Mucosa of rectum (tissue), 2 donors: ENCODE data around the gene PLEKHN1.
A peak's percentile ranks its signal among the peaks of the same experiment; 100 is the strongest.

Experiments
- H3K27ac ChIP-seq, 2 donors: one replicate each; pipeline ENCODE4 v1.7.0; 2013; ENCODE audit warnings: inconsistent platforms in 2 of 2, low read depth in 2 of 2, low read length in 2 of 2
- H3K27me3 ChIP-seq, 2 donors: one replicate each; pipeline ENCODE4 v1.7.0; 2013; ENCODE audit warnings: low read length in 2 of 2; ENCODE audit not compliant: control insufficient read depth in 2 of 2, insufficient read depth in 2 of 2
- H3K36me3 ChIP-seq, 2 donors: one replicate each; pipeline ENCODE4 v1.7.0; 2013; ENCODE audit warnings: low read length in 2 of 2; ENCODE audit not compliant: control insufficient read depth in 2 of 2, insufficient read depth in 2 of 2
- H3K4me1 ChIP-seq, 2 donors: one replicate each; pipeline ENCODE4 v1.7.0; 2013; ENCODE audit warnings: low read length in 2 of 2, mild to moderate bottlenecking in 1 of 2; ENCODE audit not compliant: control insufficient read depth in 2 of 2, insufficient read depth in 2 of 2
- H3K4me3 ChIP-seq, 2 donors: one replicate each; pipeline ENCODE4 v1.7.0; 2013; ENCODE audit warnings: low read length in 2 of 2
- H3K9ac ChIP-seq, 2 donors: one replicate each; pipeline ENCODE4 v1.7.0; 2013; ENCODE audit warnings: low read length in 2 of 2, low read depth in 1 of 2, mild to moderate bottlenecking in 1 of 2
- H3K9me3 ChIP-seq, 2 donors: one replicate each; pipeline ENCODE4 v1.7.0; 2013; ENCODE audit warnings: low read length in 2 of 2; ENCODE audit not compliant: control insufficient read depth in 2 of 2
- donor health status: healthy.
- donor health status: Normal muscosa, but diverticular disease.

PLEKHN1 gene

DNA sequence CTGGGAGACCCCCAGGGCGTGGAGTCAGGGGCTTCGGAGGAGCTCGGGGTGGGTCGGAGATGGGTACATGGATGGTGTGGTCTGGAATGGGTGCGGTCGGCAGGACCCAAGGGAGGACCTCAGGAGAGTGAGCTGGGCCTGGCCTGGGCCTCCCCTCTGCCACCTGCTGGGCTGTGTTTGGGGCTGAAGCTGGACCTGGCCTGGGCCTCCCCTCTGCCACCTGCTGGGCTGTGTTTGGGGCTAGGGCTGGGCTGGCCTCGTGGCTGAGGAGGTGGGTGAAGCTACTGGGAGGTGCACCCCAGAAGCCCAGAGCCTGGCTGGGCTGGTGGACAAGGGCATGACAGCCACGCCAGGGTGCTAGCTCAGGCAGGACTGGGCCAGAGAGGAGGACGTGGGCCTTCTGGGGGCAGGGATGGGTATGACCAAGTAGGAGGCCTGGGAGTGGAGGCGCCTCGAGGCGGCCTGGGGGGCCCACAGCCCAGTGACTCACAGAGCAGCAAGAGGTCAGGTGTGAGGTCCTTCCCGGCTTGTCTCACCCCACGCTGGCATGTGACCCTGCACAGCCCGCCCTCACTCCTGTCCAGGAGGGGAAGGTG lies 28.1 kb upstream of the PLEKHN1 start:
- peaks cover 15 to 23% of the 10 kb centered on the region in 2 donors for H3K4me1 ChIP-seq
- H3K4me3 ChIP-seq, result no peak overlapping the region
- H3K9ac ChIP-seq, result no peak overlapping the region
- H3K27me3 ChIP-seq, result peaks cover 40 to 61% of the 10 kb centered on the region in 2 donors
- H3K9me3 ChIP-seq, result no peaks in the 10 kb centered on the region
- no peaks in the 10 kb centered on the region for H3K36me3 ChIP-seq
- H3K27ac ChIP-seq, result no peak overlapping the region

DNA sequence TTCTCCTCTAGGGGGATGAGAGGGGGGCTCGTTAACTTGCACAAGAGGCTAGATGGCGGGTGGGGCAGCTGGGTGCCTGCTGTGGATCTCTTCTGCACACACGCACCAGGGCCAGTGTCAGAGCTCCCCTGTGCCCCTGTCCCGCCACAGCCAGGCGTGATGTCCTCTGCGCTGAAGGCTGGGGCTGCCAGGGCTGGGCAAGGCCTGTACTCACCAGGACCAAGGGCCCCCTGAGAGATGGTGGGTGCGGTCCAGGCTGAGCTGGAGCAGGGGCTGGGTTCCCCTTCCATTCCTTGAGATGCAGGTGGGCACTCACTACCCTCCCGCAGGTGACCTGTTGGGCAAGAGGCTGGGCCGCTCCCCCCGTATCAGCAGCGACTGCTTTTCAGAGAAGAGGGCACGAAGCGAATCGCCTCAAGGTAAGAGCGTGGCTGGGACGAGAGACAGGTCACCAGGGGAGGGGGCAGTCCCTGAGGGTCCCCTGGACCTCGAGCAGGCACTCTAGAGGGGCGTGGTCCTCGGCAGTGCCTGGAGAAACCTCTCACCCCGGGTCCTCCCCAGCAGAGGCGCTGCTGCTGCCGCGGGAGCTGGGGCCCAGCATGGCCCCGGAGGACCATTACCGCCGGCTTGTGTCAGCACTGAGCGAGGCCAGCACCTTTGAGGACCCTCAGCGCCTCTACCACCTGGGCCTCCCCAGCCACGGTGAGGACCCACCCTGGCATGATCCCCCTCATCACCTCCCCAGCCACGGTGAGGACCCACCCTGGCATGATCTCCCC lies 27.4 kb upstream of the PLEKHN1 start:
- H3K9ac ChIP-seq, result no peak overlapping the region
- H3K4me3 ChIP-seq, result no peak overlapping the region
- H3K27me3 ChIP-seq, result peaks cover 41 to 58% of the 10 kb centered on the region in 2 donors
- no peak overlapping the region for H3K27ac ChIP-seq
- H3K4me1 ChIP-seq, result peaks cover 15 to 18% of the 10 kb centered on the region in 2 donors
- no peaks in the 10 kb centered on the region for H3K36me3 ChIP-seq
- H3K9me3 ChIP-seq, result no peaks in the 10 kb centered on the region

DNA sequence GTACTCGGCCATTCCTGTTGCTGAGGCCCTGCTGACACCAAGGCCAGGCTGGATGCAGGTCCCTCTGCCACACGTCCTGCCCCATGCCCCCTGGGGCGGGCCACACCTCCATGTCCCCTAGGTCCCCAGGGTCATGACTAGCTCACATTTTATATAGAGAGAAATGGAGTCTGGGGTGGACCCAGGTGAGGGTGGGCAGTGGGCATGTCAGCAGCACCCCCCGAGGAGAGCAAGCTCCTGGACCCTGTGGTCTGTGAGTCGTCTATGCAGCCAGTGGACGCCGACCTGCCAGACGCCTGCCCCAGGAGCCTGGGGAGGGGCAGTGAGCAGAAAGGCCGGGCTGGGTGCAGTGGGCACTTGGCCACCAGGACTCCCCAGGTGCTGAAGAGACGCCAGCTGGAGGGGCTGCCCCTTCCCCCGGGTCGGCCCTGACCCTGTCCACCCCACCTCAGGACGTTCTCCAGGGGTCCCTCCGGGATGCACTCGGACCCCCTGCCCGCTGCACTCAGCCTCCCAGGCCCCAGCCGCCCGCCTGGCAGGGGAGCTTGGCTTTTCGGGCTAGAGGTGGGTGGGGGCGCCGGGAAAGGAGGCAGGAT lies 26.7 kb upstream of the PLEKHN1 start:
- peaks cover 15 to 18% of the 10 kb centered on the region in 2 donors for H3K4me1 ChIP-seq
- H3K9ac ChIP-seq, result no peak overlapping the region
- no peaks in the 10 kb centered on the region for H3K36me3 ChIP-seq
- peaks cover 41 to 58% of the 10 kb centered on the region in 2 donors for H3K27me3 ChIP-seq
- no peaks in the 10 kb centered on the region for H3K9me3 ChIP-seq
- H3K27ac ChIP-seq, result no peak overlapping the region
- no peak overlapping the region for H3K4me3 ChIP-seq

DNA sequence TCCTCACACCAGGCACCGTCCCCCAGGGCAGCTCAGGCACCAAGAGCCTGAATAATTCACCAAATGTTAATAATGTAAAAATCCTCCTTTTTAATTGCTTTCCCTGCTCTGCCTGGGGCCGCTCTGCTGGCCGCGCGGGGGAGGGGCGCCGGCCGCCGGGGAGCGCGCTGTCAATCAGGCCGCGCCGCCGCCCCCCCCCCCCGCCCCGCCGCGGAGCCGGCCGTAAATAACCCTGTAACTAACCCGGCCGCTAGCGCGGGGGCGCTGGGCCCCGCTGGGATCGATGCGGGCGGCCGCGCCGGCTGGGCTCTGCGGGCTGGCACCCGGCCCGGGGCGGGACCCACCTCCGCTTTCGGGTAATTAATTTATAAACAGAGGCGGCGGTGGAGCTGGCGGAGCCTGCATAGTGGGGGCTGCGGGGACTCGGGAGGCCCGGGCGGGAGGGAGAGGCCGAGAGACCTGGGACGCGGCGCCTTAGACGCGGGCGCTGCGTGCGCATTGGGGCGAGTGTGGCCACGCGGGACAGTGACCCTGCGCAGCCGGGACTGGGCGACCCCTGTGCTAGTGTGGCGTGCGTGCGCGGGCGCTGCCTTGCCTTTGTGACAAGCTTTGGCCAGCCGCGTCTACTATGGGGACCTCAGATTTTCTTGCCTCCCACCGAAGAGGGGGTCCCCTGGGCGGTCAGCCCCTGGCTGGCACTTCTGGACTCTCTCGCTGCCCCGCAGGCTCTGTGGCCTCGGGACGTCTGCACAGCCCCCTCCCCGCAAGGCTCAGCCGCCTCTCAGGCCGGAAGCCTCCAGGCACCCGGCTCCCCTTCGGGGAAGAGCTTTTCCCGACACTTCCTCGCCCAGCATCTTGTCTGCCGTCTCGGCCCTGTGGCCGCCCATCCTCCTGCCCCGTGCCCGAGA lies 25.9 kb upstream of the PLEKHN1 start:
- Histone ChIP-seq H3K9ac (peak overlapping the region in 1 of 2 donors; percentile 6), H3K36me3 (peaks cover 0 to 2% of the 10 kb centered on the region in 2 donors), H3K4me1 (peaks cover 15 to 16% of the 10 kb centered on the region in 2 donors), H3K27ac (peak overlapping the region; percentile 58), H3K27me3 (peaks cover 35 to 52% of the 10 kb centered on the region in 2 donors), H3K4me3 (peak overlapping the region in 1 of 2 donors; percentile 16), H3K9me3 (no peaks in the 10 kb centered on the region)

DNA sequence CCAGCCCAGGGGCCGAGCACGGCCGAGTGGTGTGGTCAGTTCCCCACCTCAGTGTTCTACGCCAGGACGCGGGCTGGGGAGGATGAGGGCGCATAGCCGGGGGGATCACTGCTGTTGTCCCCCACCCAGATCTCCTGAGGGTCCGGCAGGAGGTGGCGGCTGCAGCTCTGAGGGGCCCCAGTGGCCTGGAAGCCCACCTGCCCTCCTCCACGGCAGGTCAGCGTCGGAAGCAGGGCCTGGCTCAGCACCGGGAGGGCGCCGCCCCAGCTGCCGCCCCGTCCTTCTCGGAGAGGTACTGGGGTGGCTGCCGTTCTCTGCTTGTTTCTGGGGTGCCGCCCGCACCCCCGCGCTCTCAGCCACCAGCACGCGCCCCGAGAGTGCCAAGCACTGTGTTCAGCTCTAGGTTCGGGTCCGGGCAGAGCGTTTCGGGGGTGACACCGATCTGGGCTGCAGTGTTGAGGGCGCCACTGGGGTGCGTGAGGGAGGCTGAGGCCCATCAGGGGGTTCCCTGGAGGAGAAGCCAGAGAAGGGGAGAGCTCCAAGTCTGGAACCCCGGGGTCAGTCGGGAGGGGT lies 25.2 kb upstream of the PLEKHN1 start:
- Histone ChIP-seq H3K27me3 (peaks cover 30 to 48% of the 10 kb centered on the region in 2 donors), H3K9me3 (no peaks in the 10 kb centered on the region), H3K4me3 (peak overlapping the region; percentile 3 to 30), H3K9ac (peak overlapping the region in 1 of 2 donors; percentile 47), H3K36me3 (peaks cover 6 to 9% of the 10 kb centered on the region in 2 donors), H3K27ac (peak overlapping the region; percentile 58), H3K4me1 (peaks cover 15 to 16% of the 10 kb centered on the region in 2 donors)

DNA sequence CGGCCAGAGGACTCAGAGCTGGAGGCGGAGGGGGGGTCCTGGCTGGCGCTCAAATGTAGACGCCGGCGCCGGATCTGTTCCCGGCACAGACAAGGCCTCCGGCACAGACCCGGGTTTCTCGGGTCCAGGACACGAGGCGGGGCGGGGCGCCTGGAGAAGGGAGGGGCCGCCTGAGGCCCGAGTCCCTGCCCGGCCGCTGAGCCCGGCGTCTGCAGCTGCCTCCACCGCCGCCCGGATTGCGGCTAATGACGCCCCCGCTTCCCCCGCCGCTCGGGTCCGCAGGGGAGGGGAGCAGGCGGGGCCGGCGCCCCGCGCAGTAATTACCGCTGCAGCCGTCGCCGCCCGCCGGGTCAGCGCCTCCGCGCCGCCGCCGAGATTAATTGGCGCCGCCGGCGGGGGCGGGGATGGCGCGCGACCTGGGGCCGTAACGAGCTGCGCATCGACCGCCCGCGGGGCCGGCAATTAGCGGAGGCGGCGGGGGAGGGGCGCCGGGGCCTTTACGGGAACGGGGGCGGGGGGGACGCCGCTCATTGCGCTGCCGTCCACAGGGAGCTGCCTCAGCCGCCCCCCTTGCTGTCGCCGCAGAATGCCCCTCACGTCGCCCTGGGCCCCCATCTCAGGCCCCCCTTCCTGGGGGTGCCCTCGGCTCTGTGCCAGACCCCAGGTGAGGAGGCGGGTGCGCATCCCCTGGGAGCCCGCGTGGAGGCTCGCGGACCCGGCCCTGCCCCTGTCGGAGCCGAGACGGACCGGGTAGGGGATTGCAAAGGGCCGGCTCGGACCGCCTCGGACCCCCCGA lies 24.5 kb upstream of the PLEKHN1 start:
- peak overlapping the region; percentile 7 to 30 for H3K4me3 ChIP-seq
- peak overlapping the region; percentile 42 to 58 for H3K27ac ChIP-seq

DNA sequence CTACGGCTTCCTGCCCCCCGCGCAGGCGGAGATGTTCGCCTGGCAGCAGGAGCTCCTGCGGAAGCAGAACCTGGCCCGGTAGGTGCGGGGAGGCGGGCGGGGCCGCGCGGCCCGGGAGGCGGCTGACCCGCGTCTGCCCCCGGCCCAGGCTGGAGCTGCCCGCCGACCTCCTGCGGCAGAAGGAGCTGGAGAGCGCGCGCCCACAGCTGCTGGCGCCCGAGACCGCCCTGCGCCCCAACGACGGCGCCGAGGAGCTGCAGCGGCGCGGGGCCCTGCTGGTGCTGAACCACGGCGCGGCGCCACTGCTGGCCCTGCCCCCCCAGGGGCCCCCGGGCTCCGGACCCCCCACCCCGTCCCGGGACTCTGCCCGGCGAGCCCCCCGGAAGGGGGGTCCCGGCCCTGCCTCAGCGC lies 23.9 kb upstream of the PLEKHN1 start:
- peaks cover 7 to 19% of the 10 kb centered on the region in 2 donors for H3K36me3 ChIP-seq
- no peaks in the 10 kb centered on the region for H3K9me3 ChIP-seq
- H3K4me1 ChIP-seq, result peaks cover 15 to 16% of the 10 kb centered on the region in 2 donors
- H3K27ac ChIP-seq, result peak overlapping the region; percentile 22 to 56
- peak overlapping the region in 1 of 2 donors; percentile 11 for H3K4me3 ChIP-seq
- H3K27me3 ChIP-seq, result peaks cover 27 to 41% of the 10 kb centered on the region in 2 donors
- H3K9ac ChIP-seq, result no peak overlapping the region

More for the DNA sequence above, 24.5 kb upstream of the PLEKHN1 start:
- peaks cover 6 to 13% of the 10 kb centered on the region in 2 donors for H3K36me3 ChIP-seq
- H3K9ac ChIP-seq, result no peak overlapping the region
- H3K9me3 ChIP-seq, result no peaks in the 10 kb centered on the region
- peaks cover 28 to 45% of the 10 kb centered on the region in 2 donors for H3K27me3 ChIP-seq
- H3K4me1 ChIP-seq, result peaks cover 15 to 16% of the 10 kb centered on the region in 2 donors

DNA sequence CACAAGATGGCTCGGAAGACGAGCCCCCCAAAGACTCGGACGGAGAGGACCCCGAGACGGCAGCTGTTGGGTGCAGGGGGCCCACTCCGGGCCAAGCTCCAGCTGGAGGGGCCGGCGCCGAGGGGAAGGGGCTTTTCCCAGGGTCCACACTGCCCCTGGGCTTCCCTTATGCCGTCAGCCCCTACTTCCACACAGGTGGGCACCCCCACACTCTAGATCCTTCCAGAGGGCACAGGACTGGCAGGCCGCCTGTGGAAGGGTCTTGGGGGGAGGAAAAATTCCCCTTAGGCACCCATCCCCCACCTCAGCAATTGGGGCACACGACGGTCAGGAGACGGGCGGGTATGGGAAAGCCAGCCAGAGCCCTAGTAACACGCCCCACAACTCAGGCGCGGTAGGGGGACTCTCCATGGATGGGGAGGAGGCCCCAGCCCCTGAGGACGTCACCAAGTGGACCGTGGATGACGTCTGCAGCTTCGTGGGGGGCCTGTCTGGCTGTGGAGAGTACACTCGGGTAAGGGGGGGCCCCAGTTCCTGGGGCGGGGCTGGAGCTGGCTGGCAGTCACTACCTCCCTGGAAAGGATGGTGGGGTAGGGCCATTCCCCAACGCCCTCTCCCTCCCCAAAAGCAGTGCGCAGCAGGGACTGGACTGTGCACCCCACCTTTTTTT lies 23.3 kb upstream of the PLEKHN1 start:
- Histone ChIP-seq H3K36me3 (peaks cover 13 to 24% of the 10 kb centered on the region in 2 donors), H3K4me3 (peak overlapping the region in 1 of 2 donors; percentile 11), H3K4me1 (peaks cover 15 to 16% of the 10 kb centered on the region in 2 donors), H3K27me3 (peaks cover 27 to 36% of the 10 kb centered on the region in 2 donors), H3K9ac (no peak overlapping the region), H3K9me3 (no peaks in the 10 kb centered on the region), H3K27ac (peak overlapping the region; percentile 22 to 56)
